Measurements from ENCODE around the gene NELL2.
A peak's percentile ranks its signal among the peaks of the same experiment; 100 is the strongest.
"Not testable (repeated sequence)": the region's sequence is repeated elsewhere in the genome, so short reads cannot be mapped to it uniquely, and the experiment has no call there.

NELL2 gene

DNA sequence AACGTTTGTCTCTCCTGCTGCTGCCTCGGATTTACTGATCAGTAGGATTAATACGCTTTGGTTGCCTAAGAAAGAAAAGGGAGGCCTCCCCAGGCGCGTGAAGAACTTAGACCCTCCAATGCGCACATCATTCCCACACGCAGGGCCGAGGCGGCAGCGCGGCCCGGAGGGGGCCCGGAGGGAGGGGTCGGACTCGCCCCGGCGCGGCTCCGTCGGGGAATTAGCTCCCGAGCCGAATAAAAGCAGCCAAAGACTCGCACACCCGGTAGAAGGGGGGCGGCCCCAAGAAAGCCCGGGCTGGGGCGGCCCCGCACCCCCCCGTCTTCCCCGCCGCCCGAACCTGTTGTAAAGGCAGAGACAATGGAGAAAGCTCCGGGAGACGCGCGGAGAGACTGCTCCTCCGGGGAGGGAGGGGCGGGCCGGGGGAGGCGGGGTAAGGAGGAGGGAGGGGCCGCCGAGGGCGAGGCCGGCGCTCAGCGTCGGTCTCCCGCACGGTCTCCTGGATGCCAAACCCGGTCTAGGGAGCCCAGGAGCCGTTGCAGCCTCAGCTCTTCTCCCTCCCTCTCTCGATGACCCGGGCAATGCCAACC lies at the start of gene NELL2:
Gene NELL2 (minus strand): TSS at position 362 of the 590 bp plus-strand sequence. CDS start 446 bp downstream, outside the sequence.
- DNase-seq, result peak; percentile 34

- DNase-seq, result no peak
Measured at GRCh38 chr12:44921736-44922135, 45.6 kb upstream of the NELL2 start.

GRCh38 chr12:44917141-44917540 lies 41.0 kb upstream of the NELL2 start:
- no peak for DNase-seq

GRCh38 chr12:44915958-44916357 lies 39.8 kb upstream of the NELL2 start:
- DNase-seq, result no peak

GRCh38 chr12:44904321-44904720 lies 28.2 kb upstream of the NELL2 start:
- no peak for DNase-seq

DNA sequence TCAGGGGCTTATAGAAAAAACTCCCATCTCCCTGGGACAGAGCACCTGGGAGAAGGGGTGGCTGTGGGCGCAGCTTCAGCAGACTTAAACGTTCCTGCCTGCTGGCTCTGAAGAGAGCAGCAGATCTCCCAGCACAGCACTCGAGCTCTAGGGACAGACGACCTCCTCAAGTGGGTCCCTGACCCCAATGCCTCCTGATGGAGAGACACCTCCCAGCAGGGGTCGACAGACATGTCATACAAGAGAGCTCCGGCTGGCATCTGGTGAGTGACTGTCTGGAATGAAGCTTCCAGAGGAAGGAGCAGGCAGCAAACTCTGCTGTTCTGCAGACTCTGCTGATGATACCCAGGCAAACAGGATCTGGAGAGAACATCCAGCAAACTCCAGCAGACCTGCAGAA lies 22.0 kb upstream of the NELL2 start:
- DNase-seq, result not testable (repeated sequence)

DNA sequence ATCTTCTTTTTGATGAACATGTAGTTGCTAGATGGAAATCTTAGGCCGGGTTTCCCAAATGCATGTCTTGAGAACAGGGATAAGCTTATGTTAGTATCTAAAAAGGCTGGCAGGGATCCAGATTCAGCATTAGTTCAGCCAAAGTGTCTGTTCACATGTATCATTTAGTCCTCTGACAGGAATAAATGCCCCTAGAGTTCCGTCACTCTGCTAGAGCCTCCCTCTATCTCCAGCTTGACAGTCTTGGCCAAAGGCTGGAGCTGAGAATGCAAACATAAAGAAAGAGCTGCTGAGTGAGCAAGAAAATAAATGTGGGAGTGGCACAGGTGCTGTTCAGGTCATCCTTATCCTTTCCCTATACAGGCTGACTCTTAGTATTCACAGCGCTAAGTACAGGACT lies 13.8 kb upstream of the NELL2 start:
- no peak for DNase-seq

DNA sequence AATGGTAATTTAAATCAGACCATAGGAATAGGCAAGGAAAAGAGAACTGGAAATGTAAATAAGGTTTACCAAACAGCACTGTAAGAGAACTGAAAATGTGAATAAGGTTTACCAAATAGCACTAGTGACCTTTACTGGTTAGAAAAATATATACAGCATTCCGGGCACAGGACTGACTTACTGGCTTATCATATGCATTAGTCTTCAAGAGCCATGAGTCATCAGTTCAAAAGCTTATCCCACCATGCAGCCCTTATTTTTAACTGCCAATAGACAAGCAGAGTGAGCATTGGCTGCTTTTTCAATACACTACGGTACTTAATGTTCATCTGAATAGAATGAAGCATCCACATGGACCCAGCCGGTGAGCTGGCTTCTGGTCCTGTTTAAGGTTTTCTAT lies 13.0 kb upstream of the NELL2 start:
- no peak for DNase-seq

- no peak for DNase-seq
Measured at GRCh38 chr12:44885902-44886301, 9.8 kb upstream of the NELL2 start.

DNA sequence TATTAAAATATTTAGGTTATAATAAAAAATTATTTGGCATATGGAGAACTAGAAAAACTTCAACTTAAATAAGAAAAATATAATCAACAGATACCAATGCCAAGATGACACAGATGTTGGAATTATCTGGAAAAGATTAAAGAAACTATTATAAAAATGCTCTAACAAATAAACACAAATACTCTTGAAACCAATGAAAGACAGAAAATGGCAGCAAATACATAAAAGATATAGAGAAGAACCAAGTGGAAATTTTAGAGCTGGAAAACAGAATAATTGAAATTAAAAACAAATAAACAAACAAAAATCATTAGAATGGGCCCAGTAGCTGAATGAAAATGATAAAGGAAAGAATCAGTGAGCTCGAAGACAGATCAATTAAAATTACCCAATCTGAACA lies 5.1 kb upstream of the NELL2 start:
- no peak for DNase-seq

DNA sequence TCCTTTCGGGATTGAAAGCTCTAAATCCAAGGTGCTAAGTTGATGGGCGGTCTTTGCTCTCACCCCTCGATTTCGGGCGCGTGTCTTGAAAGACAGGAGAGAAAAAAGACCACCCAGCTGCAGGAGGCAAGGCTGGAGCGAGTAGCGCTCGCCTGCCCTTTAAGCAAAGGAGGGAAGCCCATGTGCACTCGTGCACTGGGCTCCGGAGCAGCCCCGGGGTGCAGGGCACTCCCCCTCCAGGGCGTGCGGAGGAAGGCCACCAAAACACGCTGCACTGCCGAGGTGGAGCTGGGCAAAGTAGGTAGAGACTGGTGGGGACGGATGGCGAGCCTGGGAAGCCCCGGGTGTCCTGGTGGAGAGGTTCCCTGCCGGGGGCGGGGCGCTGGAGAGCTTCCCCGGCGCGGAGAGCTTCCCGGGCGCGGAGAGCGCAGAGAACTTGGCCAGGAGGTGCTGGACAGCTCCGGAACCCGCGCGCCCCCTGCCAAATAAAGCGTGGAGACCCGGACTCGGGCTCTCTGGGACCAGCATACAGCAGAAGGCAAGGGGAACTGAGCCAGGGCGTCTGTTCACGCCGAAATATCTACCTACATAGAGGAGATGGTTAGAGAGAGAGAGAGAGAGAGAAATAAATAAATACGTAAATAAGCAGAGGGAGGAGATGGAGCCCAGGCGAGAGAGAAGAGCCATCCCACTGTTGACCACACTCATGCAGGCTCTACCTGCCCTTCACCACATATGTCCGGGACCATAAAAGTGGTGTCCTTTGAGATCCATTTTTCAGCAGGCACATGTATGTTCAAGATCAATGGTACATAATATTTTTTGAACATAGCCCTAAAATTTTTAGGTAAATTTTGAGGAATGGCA lies 662 bp upstream of the NELL2 start:
- DNase-seq, result peak; percentile 5

GRCh38 chr12:44875417-44875953 lies 630 bp downstream of the NELL2 start:
- no peak for DNase-seq

DNA sequence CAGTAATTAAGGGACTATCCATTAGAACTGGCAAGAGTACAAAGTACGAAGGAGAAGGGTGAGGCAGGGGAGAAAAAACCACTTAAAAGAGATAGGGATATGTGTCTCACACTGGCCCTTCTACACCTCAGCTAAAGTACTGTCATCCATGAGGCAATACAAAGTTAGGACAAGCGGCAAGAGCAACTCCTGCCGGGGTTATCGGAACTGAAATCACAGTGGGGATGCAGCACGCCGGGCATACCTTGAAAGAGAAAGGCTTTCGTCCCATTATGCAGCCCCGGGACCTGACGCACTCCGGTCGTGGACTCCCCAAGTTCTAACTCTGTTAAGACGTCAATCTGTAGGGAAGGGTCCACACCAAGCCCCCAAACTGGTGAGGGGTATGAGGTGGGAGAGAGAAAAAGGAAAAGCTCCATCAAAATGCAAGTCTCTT lies 1.1 kb downstream of the NELL2 start:
- DNase-seq, result no peak

DNA sequence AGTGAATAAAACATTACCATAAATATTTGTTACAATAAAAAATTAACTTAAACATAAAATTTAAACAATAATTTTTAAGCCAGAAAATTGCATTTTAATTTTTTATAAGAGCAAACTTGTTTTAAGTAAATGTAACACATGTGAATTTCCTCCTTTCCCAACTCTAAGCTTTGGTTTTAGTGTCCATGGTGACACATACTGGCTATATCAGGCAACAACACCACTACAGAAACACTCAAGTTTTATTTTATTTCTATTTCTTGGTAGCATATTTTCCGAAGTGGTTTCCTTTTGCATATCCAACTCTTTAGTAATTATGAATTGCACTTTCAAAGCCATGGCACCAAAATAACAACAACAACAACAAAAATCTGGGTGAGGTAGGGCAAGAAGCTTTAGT lies 2.2 kb downstream of the NELL2 start:
- DNase-seq, result no peak

GRCh38 chr12:44869503-44869902 lies 6.6 kb downstream of the NELL2 start:
- no peak for DNase-seq

- DNase-seq, result no peak
Measured at GRCh38 chr12:44863867-44864266, 12.2 kb downstream of the NELL2 start.

GRCh38 chr12:44859998-44860689 lies 16.0 kb downstream of the NELL2 start:
- DNase-seq, result no peak

GRCh38 chr12:44858226-44858855 lies 17.8 kb downstream of the NELL2 start:
- no peak for DNase-seq

GRCh38 chr12:44852483-44852882 lies 23.6 kb downstream of the NELL2 start:
- DNase-seq, result no peak

DNA sequence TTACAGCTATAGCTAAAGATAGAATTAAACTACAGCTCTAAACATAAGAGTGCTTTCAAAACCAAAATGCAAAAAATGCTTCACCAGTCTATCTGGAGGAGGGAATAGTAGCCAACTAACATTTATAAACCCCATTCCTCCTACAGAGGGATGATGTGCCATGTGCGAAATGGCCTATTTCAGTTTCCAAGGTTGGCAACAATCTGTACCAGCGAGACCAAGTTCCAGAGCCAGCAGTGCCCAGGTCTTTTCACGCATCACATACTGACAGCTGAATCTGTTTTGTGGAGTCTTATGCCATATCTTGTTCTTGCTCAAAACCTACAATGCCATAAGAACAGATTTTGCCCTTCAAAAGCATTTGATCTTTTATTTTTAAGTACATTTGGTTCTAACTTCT lies 24.5 kb downstream of the NELL2 start:
- no peak for DNase-seq

- DNase-seq, result no peak
Measured at GRCh38 chr12:44848703-44849085, 27.4 kb downstream of the NELL2 start.

- DNase-seq, result no peak
Measured at GRCh38 chr12:44847888-44848702, 28.0 kb downstream of the NELL2 start.

Measured in EL (cell line).